HG03064 (cell line): ENCODE results near the gene OR2AG1.
"Not testable (repeated sequence)": the region's sequence is repeated elsewhere in the genome, so short reads cannot be mapped to it uniquely, and the experiment has no call there.

ENCODE experiments used
- ATAC-seq: cut with Tn5 transposase; IDR thresholded peaks from one replicate; pipeline ENCODE4 v1.9.1; 2021; ENCODE audit warnings: low read depth; ENCODE audit not compliant: unreplicated experiment

OR2AG1 gene

GRCh38 chr11:6780829-6781228 lies 2.0 kb upstream of the OR2AG1 start:
- ATAC-seq: no peak

- no peak for ATAC-seq
Measured at GRCh38 chr11:6790546-6790945, 7.7 kb downstream of the OR2AG1 start.

- ATAC-seq: no peak
Measured at GRCh38 chr11:6794639-6795038, 11.8 kb downstream of the OR2AG1 start.

GRCh38 chr11:6799402-6799801 lies 16.6 kb downstream of the OR2AG1 start, which contains the start of gene OR6A2:
TSS of gene OR6A2 (minus strand) at chr11:6799689. CDS start at chr11:6795708, 3,981 bp downstream.
- no peak for ATAC-seq

GRCh38 chr11:6801075-6801474 lies 18.3 kb downstream of the OR2AG1 start:
- ATAC-seq: not testable (repeated sequence)

GRCh38 chr11:6812390-6813005 lies 29.7 kb downstream of the OR2AG1 start:
- peak; percentile 79 for ATAC-seq

- no peak for ATAC-seq
Measured at GRCh38 chr11:6813656-6814055, 30.8 kb downstream of the OR2AG1 start.

GRCh38 chr11:6817694-6818093 lies 34.9 kb downstream of the OR2AG1 start:
- no peak for ATAC-seq

GRCh38 chr11:6818967-6819366 lies 36.1 kb downstream of the OR2AG1 start:
- ATAC-seq: no peak

GRCh38 chr11:6824136-6824823 lies 41.5 kb downstream of the OR2AG1 start:
- no peak for ATAC-seq

- ATAC-seq: no peak
Measured at GRCh38 chr11:6825231-6825744, 42.5 kb downstream of the OR2AG1 start.

- no peak for ATAC-seq
Measured at GRCh38 chr11:6828103-6828502, 45.3 kb downstream of the OR2AG1 start.

- ATAC-seq: no peak
Measured at GRCh38 chr11:6833356-6833755, 50.5 kb downstream of the OR2AG1 start.

GRCh38 chr11:6834021-6834420 lies 51.2 kb downstream of the OR2AG1 start:
- no peak for ATAC-seq
